ENCODE results near the gene HOXD9.

The HOXD9 gene

DNA sequence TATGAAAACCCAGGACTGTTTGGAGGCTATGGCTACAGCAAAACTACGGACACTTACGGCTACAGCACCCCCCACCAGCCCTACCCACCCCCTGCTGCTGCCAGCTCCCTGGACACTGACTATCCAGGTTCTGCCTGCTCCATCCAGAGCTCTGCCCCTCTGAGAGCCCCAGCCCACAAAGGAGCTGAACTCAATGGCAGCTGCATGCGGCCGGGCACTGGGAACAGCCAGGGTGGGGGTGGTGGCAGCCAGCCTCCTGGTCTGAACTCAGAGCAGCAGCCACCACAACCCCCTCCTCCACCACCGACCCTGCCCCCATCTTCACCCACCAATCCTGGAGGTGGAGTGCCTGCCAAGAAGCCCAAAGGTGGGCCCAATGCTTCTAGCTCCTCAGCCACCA, 46.7 kb downstream of the HOXD9 start:
- DNase-seq (ENCODE audit: low read depth), result no peak

DNA sequence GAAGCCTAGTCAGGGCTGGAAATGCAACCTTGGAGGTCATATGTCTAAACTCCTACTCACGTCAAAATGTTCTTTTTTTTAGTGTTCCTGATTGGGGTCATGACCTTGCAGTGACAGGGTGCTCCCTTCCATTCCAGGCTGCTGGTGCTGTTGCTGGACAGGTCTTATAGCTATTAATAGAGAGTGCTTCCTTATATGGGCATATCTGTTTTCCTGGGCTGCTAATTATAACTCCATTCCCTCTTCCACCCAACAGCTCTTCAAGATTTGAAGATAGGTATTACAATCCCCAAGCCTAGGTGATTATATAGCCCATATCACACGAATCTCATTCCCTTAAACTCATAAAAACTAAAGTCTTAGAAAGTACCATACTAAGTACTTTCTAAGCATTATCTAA, 47.2 kb downstream of the HOXD9 start:
- no peak for DNase-seq (ENCODE audit: low read depth)

DNA sequence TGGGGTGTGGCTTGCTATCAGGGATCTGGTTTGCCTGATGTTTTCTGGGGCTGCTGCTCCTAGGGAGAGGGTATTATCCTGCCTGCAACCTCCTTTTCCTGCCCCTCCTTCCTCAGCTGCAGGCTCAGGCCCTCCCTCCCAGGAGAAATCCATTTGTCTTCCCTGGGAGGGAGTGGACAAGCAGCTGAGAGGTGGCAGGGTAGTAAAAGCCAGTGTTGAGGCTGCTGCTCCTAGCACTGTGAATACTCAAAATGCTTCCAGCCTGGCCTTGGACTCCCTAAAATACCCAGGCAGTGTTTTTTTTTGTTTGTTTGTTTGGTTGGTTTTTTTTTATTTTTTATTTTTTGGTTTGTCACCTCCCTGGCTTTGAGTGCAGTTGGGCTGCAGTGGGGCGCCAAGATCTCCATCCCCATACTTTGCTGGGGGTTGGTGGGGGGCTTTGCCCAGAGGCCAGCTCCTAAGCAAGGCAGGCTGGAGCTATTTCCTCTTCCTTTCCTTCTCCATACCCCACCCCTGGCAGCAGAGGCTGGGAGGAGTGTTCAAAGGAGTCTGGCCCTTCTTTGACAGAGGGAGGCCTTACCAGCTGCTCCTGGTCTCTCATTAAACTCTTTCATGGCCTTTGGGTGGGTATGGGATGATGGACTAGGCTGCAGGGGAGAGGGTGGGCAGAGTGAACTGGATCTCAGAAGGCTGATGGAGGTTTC, 48.2 kb downstream of the HOXD9 start:
- DNase-seq (ENCODE audit: low read depth), result no peak

DNA sequence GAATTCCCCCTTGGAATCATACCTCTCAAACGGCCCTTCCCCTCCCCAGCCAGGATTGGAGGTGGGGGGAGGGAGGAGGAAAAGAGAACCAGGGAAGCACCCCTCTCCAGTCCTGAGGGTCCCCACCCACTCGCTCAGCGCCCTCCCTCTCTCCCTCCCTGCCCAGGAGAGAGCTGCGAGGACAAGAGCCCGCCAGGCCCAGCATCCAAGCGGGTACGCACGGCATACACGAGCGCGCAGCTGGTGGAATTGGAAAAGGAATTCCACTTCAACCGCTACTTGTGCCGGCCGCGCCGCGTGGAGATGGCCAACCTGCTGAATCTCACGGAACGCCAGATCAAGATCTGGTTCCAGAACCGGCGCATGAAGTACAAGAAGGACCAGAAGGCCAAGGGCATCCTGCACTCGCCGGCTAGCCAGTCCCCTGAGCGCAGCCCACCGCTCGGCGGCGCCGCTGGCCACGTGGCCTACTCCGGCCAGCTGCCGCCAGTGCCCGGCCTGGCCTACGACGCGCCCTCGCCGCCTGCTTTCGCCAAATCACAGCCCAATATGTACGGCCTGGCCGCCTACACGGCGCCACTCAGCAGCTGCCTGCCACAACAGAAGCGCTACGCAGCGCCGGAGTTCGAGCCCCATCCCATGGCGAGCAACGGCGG, 49.0 kb downstream of the HOXD9 start:
- no peak for DNase-seq (ENCODE audit: low read depth)

DNA sequence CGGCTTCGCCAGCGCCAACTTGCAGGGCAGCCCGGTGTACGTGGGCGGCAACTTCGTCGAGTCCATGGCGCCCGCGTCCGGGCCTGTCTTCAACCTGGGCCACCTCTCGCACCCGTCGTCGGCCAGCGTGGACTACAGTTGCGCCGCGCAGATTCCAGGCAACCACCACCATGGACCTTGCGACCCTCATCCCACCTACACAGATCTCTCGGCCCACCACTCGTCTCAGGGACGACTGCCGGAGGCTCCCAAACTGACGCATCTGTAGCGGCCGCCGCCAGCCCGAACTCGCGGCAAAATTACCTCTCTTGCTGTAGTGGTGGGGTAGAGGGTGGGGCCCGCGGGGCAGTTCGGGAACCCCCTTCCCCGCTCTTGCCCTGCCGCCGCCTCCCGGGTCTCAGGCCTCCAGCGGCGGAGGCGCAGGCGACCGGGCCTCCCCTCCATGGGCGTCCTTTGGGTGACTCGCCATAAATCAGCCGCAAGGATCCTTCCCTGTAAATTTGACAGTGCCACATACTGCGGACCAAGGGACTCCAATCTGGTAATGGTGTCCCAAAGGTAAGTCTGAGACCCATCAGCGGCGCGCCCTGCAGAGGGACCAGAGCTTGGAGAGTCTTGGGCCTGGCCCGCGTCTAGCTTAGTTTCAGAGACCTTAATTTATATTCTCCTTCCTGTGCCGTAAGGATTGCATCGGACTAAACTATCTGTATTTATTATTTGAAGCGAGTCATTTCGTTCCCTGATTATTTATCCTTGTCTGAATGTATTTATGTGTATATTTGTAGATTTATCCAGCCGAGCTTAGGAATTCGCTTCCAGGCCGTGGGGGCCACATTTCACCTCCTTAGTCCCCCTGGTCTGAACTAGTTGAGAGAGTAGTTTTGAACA, 49.7 kb downstream of the HOXD9 start:
- DNase-seq (ENCODE audit: low read depth), result no peak

DNA sequence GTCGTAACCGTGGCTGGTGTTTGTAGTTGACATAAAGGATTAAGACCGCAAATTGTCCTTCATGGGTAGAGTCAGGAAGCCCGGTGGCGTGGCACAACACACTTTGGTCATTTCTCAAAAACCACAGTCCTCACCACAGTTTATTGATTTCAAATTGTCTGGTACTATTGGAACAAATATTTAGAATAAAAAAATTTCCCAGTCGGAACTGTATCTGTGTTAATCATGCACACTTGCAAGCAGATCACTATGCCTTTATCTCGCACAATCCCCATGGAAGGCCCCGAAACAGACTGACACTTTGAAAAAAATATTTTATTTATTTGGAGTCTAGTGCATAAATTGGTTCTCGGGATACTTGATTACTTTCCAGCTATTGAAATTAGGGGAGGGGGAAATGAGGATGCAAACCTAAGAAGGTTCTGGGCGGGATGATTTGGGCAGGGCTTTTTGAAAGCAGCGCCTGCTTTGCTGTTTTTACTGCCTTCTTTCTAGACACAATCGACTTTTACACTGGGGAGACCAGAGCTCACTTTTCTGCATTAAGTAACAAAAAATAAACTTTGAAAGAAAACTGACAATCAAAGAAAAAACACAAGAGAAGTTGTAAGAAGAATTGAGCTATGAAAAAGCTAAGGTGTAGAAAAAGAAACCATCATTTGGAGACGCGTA, 50.5 kb downstream of the HOXD9 start:
- DNase-seq (ENCODE audit: low read depth), result no peak

DNA sequence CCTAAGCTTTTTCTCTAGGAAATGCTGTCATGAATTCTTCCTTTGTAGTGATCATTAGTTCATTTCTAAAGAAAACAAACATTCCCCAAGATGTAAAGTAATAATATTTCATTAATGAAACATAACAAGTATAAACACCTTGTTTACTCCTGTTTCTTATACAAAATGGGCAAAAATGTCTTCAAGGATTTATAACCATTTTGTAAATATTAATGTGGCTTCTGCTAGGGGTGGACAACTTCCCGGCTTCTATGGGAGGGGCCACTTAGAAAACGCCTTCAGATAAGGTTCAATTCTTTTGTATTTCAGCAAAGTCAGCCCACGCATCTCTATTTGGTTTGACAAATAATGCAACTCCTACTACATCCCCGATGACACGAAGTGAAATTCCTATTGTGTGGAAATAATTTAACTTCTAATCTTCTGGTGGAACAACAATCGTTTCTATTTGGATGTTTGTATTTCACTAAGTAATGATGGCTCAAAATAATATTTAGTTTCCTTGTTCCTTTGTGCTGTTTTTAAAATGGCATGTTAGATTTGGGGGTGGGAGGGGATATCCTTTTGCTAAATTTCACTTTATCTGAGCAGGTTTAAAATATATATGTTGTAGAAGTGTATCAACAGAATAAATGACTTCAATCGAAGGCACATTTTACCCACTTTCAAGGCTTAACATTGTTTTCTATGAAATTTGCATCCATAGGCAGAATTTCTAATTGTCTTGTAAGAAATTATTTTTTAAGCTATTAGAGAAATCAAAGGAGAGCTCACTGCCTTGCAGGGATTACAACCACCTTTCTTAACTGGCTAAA, 51.3 kb downstream of the HOXD9 start:
- no peak for DNase-seq (ENCODE audit: low read depth)

DNA sequence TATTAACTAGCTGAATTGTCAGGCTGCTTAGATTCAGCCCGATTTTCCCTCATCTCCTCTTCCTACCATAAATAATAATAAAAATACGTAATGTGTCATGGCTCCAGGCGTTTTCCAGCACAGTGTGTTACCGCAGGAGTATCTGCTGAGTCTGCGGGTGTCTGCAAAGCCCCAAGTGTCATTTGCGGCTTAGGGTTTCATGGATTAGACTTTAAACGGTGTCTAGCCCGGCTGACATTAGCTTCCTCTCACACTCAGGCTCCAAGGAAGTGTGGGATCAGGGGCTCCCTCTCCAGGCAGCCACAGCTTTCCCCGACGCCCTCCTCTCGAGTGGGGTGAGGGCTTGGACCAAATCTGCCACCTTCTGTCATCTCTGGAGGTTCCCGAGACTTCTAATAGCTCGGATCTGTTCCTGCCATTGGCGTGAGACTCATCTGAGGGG, 51.9 kb downstream of the HOXD9 start:
- no peak for DNase-seq (ENCODE audit: low read depth)

Data from activated T-cell treated with anti-CD3 and anti-CD28 coated beads for 48 hours (primary cell).